CD4-positive, alpha-beta T cell treated with Interleukin-21 for 1 hour (primary cell): ENCODE results near the gene PRDX4.
A peak's percentile ranks its signal among the peaks of the same experiment; 100 is the strongest.
"Not testable (repeated sequence)": the region's sequence is repeated elsewhere in the genome, so short reads cannot be mapped to it uniquely, and the experiment has no call there.

Experiments used
- DNase-seq: peaks from one replicate; pipeline ENCODE4 v3.0.0-alpha.2; 2020

PRDX4 gene

DNA sequence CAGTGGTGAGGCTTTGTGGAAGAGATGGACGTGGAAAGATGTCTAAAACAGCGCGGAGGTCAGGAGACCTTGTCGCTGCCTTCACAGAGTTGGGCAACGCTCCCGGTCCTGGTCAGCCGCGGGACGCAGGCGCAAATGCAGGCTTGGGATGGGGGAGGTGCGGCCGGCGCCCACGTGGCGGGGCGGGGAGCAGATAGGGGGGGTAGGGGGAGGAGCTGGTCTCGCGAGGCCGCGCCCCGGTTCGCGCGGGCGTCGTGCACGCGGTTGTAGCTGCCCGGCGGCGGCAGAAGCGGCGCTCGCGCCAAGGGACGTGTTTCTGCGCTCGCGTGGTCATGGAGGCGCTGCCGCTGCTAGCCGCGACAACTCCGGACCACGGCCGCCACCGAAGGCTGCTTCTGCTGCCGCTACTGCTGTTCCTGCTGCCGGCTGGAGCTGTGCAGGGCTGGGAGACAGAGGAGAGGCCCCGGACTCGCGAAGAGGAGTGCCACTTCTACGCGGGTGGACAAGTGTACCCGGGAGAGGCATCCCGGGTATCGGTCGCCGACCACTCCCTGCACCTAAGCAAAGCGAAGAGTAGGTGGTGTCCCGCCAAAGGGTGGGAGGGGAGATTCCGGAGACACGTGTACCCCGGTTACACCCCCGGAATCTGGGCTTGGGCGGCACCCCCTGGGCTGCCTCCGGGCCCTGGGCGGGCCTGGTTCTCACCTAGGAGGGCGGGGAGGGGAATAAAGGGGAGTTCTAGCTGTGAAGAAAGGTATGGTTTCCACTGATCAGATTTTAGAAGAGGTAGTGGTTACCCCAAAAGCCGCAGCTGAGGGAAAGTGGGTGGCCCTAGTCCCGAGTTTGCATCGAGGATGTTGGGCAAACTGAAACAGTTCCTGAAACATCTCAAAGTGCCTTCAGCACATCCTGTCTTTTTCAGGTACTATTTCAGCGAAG lies at the start of gene PRDX4:
PRDX4 (plus strand) TSS at position 255 of the 939 bp plus-strand sequence; CDS start at position 333, 78 bp downstream.
- peak; percentile 73 for DNase-seq

DNA sequence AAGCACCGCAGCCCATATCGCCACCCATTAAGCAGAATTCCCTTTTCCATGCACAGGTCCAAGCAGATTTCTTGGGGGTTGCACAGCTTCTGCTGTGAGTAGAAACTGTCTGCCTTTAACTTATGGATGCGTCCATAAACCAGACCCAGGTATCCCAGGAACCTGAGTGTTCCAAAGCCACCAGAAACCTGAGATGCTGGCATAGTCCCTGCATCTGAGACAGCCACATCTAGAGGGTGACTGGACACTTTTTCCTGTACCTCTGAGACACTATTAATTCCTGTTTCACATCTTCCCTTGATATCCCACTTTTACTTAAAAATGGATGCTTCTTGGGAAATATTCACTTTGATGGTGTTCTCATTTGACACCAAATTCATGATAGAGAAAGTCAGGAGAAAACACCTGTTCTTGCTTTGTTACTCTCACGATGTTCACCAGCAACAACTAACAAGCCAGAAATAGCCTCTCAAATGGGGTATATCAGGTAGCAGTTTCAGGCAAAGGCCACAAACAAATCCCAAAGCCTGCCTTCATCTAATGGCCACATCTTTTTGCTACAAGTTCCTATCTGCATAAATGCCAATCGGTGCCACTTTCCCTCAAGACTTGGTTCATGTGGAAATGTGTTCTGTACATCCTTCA lies 45.5 kb upstream of the PRDX4 start:
- DNase-seq: no peak

DNA sequence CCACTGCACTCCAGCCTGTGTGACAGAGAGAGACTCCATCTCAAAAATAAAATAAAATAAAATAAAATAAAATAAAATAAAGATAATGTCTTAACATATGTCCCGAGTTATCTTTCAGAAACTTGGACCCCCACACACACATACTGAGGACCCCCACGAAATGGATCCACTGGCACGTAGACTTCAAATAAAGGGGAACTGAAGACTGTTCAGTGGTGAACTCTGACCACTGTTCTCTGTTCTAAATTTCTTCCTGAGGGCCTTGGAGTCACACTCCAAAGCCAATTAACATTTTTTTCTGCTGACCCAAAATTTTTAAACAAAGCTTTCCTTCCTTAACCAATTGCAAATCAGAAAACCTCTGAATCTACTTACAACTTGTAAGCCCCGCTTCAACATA lies 43.5 kb upstream of the PRDX4 start:
- DNase-seq: no peak

DNA sequence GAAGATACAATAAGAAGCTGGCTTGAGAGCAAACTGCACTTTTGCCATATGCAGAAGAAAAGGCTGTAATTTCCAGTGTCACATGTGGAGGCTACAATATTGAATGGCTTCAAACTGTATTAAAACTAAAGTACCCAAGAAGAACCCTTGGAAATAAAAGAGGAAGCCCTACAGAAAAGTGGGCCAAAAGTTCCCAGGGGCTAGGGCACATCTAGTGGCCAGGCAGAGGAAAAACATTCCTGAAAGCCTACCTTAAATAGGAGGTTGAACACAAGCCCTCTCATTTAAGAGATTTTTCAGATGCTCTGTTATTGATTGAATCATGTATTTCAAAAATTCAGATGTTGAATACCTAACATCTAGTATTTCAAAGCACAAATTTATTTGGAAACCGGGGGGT lies 40.6 kb upstream of the PRDX4 start:
- DNase-seq: no peak

DNA sequence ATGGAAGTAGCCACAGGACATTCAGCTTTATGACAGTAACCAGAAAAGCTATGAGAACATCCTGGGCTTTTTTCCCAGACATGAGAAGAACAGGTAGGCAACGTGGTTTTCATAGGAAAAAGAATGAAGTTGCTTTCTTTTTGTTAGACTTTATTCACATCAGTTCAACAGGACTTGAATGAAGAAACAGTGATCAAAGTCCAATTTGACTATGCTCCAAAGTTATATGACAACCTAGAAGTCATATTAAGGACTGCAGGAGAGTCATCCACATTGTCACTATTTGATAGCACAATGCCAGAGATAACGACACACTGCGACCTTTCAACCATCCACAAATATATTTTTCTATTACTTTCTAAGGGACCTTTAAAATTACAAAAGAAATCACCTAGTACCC lies 39.2 kb upstream of the PRDX4 start:
- DNase-seq: no peak

DNA sequence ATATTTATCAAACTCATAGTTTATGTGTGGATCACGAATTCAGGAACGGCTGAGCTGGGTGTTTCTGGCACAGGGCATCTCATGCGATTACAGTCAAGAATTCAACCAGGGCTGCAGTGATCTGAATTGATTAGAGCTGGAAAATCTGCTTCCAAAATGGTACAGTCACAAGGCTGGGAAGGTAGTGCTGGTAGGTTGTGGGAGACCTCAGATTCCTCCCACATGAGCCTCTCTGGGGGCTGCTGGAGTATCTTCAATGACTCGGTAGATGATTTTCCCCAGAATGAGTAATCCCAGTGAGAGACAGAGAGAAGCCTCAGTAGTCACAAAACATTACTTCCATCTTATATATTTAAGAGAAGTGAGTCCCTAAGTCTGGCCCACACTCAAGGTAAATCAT lies 36.2 kb upstream of the PRDX4 start:
- no peak for DNase-seq

DNA sequence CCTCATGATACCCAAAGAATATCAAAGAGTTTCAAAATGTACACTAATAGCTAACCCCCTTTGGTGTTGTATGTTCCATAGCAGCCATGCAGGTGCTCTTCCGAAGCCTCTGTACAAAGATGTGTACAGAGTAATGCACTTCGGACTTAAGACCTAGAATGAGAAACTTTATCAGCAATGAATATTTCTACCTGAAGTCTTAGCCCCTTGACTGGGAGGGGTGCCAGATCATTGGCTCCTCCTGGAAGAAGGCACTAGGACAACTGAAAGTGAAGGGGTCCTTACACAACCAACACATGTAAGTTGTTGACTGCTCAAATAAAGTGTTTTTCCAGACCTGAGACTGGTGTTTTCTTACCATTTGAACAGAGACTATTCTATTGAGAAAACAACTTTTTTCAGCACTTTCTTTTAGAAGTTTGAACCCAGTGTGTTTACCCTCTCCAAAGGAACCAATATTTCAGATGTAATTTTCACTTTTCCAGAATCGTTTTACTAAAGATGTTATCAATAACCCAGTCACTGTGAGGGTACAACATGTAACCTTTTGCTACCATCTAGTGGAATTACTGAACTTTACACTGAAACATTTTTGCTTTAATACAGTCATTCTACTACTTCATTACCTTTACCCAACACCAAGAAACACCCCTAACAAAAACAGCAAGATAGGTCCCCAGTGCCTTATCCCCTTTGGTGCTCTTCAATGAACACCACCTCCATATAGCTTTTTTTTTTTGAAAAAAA lies 33.3 kb upstream of the PRDX4 start:
- DNase-seq: no peak

GRCh38 chrX:23637187-23637586 lies 30.1 kb upstream of the PRDX4 start:
- no peak for DNase-seq

- no peak for DNase-seq
These were observed 24.3 kb upstream of the PRDX4 start for GRCh38 chrX:23643020-23643419.

- no peak for DNase-seq
These were observed 22.5 kb upstream of the PRDX4 start for GRCh38 chrX:23644744-23645143.

DNA sequence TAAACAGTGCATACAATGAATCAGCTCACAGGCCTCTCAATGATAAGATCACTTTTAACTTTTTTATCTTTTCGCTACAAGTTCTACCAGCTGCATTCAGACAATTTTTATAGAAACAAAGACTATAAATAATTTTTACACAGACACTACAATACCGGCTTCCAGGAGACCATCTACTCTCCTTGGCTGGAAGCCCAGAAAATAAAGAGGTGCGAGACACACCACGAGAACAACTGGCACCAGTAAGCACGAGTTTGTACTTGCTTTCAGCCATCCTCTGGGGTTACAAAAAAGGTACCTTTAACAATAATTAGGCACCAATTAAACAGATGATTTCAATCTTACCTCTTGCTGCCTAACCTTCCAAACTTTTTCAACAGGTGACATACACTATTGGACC lies 11.2 kb upstream of the PRDX4 start:
- DNase-seq: no peak

- no peak for DNase-seq
These were observed 10.6 kb upstream of the PRDX4 start for GRCh38 chrX:23656684-23657083.

DNA sequence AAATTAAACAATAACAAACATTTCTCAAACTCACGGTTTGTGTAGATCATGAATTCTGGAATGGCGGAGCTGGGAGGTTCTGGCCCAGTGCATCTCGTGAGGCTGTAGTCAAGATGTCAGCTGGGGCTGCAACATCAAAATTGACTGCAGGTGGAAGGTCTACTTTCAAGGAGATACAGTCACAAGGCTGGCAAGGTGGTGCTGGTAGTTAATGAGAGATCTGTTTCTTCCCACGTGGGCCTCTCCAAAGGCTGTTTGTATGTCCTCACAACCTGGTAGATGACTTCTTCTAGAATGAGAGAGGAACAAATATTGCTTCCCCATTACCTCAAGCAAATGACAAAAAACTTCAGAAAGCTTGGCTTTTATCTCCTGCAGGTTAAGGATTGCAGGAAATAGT lies 8.0 kb upstream of the PRDX4 start:
- DNase-seq: no peak

- DNase-seq: not testable (repeated sequence)
These were observed 7.1 kb upstream of the PRDX4 start for GRCh38 chrX:23660083-23660765.

- no peak for DNase-seq
These were observed 6.5 kb upstream of the PRDX4 start for GRCh38 chrX:23660766-23661132.

DNA sequence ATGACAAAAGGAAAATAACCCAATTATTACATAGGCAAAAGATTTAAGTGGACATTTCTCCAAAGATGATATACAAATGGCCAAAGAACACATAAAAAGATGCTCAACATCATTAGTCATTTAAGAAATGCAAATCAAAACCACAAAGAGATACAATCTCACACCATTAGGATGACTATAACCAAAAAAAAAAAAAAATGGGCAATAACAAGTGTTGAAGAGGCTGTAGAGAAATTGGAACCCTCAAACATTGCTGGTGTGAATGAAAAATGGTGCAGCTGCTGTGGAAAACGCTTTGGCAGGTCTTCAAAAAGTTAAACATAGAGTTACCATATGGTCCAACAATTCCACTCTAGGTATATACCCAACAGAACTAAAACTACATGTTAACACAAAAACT lies 5.6 kb upstream of the PRDX4 start:
- no peak for DNase-seq

- peak; percentile 51 for DNase-seq
These were observed 5.1 kb upstream of the PRDX4 start for GRCh38 chrX:23662187-23662586.

DNA sequence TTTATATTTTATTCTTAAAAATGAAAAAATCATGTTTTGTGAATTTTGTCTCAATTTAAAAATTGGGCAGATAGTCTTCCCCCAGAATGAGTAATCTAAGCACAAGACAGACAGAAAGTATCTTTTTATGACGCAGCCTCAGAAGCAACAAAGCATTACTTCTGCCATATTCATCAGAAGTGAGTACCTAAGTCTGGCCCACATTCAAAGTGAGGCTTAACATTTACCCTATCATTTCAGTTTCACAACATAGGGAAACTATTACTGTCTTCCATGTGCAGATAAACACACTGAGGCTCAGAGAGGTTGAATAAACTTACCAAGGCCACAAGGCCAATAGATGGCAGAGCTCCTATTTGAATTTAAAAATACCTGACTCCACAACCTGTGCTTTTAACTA lies 4.4 kb upstream of the PRDX4 start:
- no peak for DNase-seq

DNA sequence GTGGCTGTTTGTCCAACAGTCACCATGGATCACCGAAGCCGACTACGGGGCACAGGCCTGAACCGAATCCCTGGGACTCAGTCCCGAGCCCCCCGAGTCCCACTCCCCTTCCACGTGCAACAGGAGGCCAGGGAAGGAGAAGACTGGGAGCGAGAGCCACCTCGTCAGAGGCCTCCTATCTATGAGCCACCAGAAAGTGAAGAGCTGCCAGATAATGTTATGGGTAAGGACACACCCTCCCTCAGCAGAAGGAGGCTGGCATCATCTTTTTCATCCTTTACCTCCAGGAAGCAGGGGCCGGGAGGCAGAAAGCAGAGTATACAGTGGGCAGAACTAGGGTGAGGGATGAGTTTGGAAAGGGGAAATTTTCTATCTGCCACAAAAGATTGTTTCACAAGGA lies 2.8 kb upstream of the PRDX4 start:
- DNase-seq: no peak

- no peak for DNase-seq
These were observed 1.0 kb upstream of the PRDX4 start for GRCh38 chrX:23666282-23666681.

- DNase-seq: no peak
These were observed 1.0 kb downstream of the PRDX4 start for GRCh38 chrX:23668335-23668734.

DNA sequence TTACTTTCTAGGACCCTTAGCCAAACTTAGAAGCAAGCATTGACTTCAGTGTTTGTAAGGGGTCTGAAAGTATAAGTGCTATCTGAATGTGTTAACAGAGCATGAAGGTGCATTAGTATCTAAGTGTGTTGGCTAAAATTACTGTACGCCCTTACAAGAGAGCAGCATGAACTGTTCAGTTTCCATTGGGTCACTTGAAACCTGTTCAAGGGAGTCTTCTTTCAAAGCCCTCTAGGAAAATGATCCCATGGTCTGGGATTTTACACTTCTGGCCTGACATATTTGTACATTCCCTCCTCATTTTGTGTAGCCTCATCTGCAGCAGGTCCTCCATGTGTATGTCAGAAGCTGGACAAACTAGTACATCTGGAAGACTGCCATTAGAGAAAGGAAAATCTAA lies 3.2 kb downstream of the PRDX4 start:
- DNase-seq: no peak

GRCh38 chrX:23673108-23673507 lies 5.8 kb downstream of the PRDX4 start:
- DNase-seq: no peak
